Measurements from ENCODE around the gene EEF1E1. TPM values are rescaled to one million over a fixed set of nuclear protein-coding genes. Genes with fewer than 3 reads are reported as not detected.

Gene EEF1E1
- total and polyA plus RNA-seq, 2 of the 8 experiments (the other 6 are each of a cell fraction or from before 2014, with no cell fraction given) = 96.8 to 112 TPM

- Histone ChIP-seq H3K27ac (ENCODE audit: low read depth, low read length) (no peak overlapping the region), H2BK12ac (ENCODE audit: low read depth, low read length) (no peak overlapping the region), H3K56ac (replicated peaks; ENCODE audit: insufficient read length, low read depth, low read length) (no peak overlapping the region), H3K4me2 (ENCODE audit: insufficient read depth in 1 of 2, low read depth in 2 of 2, low read length in 2 of 2) (no peak overlapping the region), H4K91ac (replicated peaks; ENCODE audit: insufficient read length, low read length) (no peak overlapping the region), H4K5ac (ENCODE audit: insufficient read length, low read depth, low read length) (no peak overlapping the region), H2BK15ac (ENCODE audit: low read length) (no peak overlapping the region), H2AFZ (ENCODE audit: low read length) (no peak overlapping the region), H3K4me3 (ENCODE audit: extremely low read depth in 1 of 4, insufficient read depth in 2 of 4, low read depth in 3 of 4, low read length in 4 of 4) (no peak overlapping the region), H3K9ac (replicated peaks in 1 of 4; ENCODE audit: extremely low read depth in 1 of 4, low read depth in 3 of 4, low read length in 3 of 4) (no peak overlapping the region), H2BK5ac (ENCODE audit: low read depth, low read length) (no peak overlapping the region), H3K9me3 (ENCODE audit: insufficient read depth in 2 of 2, low read depth in 1 of 2, low read length in 1 of 2) (no peaks in the 10 kb centered on the region), H3K4me1 (replicated peaks in 1 of 4; ENCODE audit: control insufficient read depth in 3 of 4, insufficient read depth in 4 of 4, low read length in 3 of 4) (peaks cover 0 to 3% (median 0%) of the 10 kb centered on the region in 4 experiments; a peak in 1 of 7 replicates), H2AK5ac (ENCODE audit: low read depth, low read length) (no peak overlapping the region), H3K14ac (ENCODE audit: insufficient read length) (no peak overlapping the region), H3K4ac (replicated peaks; ENCODE audit: insufficient read length, low read depth, low read length) (no peak overlapping the region), H2BK20ac (ENCODE audit: low read length) (no peak overlapping the region), H2BK120ac (replicated peaks; ENCODE audit: low read depth, low read length) (no peak overlapping the region), H3K79me1 (ENCODE audit: low read depth, low read length) (no peaks in the 10 kb centered on the region), H3K27me3 (replicated peaks in 1 of 4; ENCODE audit: control insufficient read depth in 3 of 4, extremely low read depth in 1 of 4, insufficient read depth in 3 of 4, low read length in 3 of 4) (no peaks in the 10 kb centered on the region), H4K20me1 (replicated peaks in 1 of 2; ENCODE audit: control insufficient read depth in 1 of 2, insufficient read depth in 2 of 2, low read length in 2 of 2) (no peaks in the 10 kb centered on the region), H4K8ac (ENCODE audit: extremely low read depth, insufficient read depth, low read length) (no peak overlapping the region), H3K23ac (ENCODE audit: insufficient read length) (no peak overlapping the region), H3K23me2 (ENCODE audit: low read depth, low read length) (no peaks in the 10 kb centered on the region), H3K18ac (ENCODE audit: extremely low read depth, low read length) (no peak overlapping the region), H3K36me3 (ENCODE audit: control insufficient read depth in 2 of 4, insufficient read depth in 4 of 4, low read length in 3 of 4) (no peaks in the 10 kb centered on the region), H3K79me2 (ENCODE audit: control insufficient read depth in 1 of 2, insufficient read depth in 2 of 2, low read length in 2 of 2) (no peaks in the 10 kb centered on the region)
- CTCF ChIA-PET (ENCODE audit: partially characterized antibody) = interaction anchor here (1.0 to 1.7 kb wide), 3 partner anchors 8 to 96 kb away, joined by 3 to 6 read pairs (median 4); no protein-coding TSS in a partner anchor
- DNase-seq (ENCODE audit: low read depth in 1 of 2, low spot score in 2 of 2) (no peak), FAIRE-seq (no peak)
- WGBS, 2 experiments (ENCODE audit: extremely low coverage in 1 of 2, insufficient coverage in 1 of 2, insufficient read length in 1 of 2, insufficient replicate concordance in 2 of 2, low coverage in 1 of 2, low lambda C conversion rate in 2 of 2, missing lambda C conversion rate in 1 of 2) = 91% methylated on average over 5 of the region's 5 CpGs; no CpG with 5 or more reads in 1 of the 2 experiments
- POLR2A ChIA-PET (ENCODE audit: partially characterized antibody) = no interaction called here
- TF ChIP-seq JUND (IDR thresholded peaks at IDR 0.05; ENCODE audit: low read length) (no peak), CTCF (IDR thresholded peaks at IDR 0.05; ENCODE audit: control extremely low read depth in 1 of 3, insufficient read depth in 1 of 3, low read depth in 1 of 3, low read length in 3 of 3) (no peak), SAP30 (IDR thresholded peaks at IDR 0.05; ENCODE audit: insufficient read depth, insufficient replicate concordance, low read length) (no peak), E2F6 (IDR thresholded peaks at IDR 0.05) (no peak), SP4 (IDR thresholded peaks at IDR 0.05; ENCODE audit: low read length) (no peak), TBP (IDR thresholded peaks at IDR 0.05; ENCODE audit: low read depth, low read length) (no peak), SP2 (IDR thresholded peaks at IDR 0.05; ENCODE audit: low read length) (no peak), EP300 (IDR thresholded peaks at IDR 0.05; ENCODE audit: borderline replicate concordance in 1 of 2, low read depth in 2 of 2, low read length in 2 of 2) (no peak), BRCA1 (IDR thresholded peaks at IDR 0.05; ENCODE audit: low read depth, low read length) (no peak), PHF8 (conservative IDR thresholded peaks at IDR 0.05; ENCODE audit: low read depth, low read length) (no peak), HDAC6 (IDR thresholded peaks at IDR 0.05; ENCODE audit: low read depth, low read length) (no peak)
Measured at GRCh38 chr6:8123236-8123635, 20.9 kb upstream of the EEF1E1 start.
